Left kidney (tissue), 2 donors: ENCODE results near the gene TK2. TPM values are rescaled to one million over a fixed set of nuclear protein-coding genes. Genes with fewer than 3 reads are reported as not detected.
"Not testable (repeated sequence)": the region's sequence is repeated elsewhere in the genome, so short reads cannot be mapped to it uniquely, and the experiment has no call there.

Experiments
- DNase-seq: peaks from one replicate; pipeline ENCODE4 v3.0.0-alpha.2; 2013
- polyA plus RNA-seq: library from polyadenylated mRNA; unstranded; fragments of 120-200 nt; gene quantifications from one replicate; pipeline ENCODE4 v1.2.1, GENCODE V29; 2013; ENCODE audit not compliant: insufficient read length

Gene TK2
- polyA plus RNA-seq, 1 donor = 41.8 TPM

- DNase-seq = no peak
These were observed 28.6 kb downstream of the TK2 start for GRCh38 chr16:66521252-66521713.

GRCh38 chr16:66520406-66521170 is 29.3 kb downstream of the TK2 start:
- no peak for DNase-seq

- DNase-seq = no peak
These were observed 30.2 kb downstream of the TK2 start for GRCh38 chr16:66519482-66520373.

GRCh38 chr16:66517586-66518263 is 32.2 kb downstream of the TK2 start:
- DNase-seq = no peak

GRCh38 chr16:66516808-66517585 is 32.9 kb downstream of the TK2 start:
- peak; percentile 73 for DNase-seq

GRCh38 chr16:66516509-66516807 is 33.5 kb downstream of the TK2 start:
- DNase-seq = no peak

GRCh38 chr16:66515596-66516508 is 34.1 kb downstream of the TK2 start:
- DNase-seq = no peak

GRCh38 chr16:66514980-66515595 is 34.8 kb downstream of the TK2 start:
- DNase-seq = not testable (repeated sequence)

GRCh38 chr16:66514391-66514790 is 35.5 kb downstream of the TK2 start:
- not testable (repeated sequence) for DNase-seq

- DNase-seq = no peak
These were observed 36.7 kb downstream of the TK2 start for GRCh38 chr16:66513111-66513723.

GRCh38 chr16:66512272-66513110 is 37.4 kb downstream of the TK2 start:
- no peak for DNase-seq

- no peak for DNase-seq
These were observed 38.2 kb downstream of the TK2 start for GRCh38 chr16:66511602-66512271.

- DNase-seq = no peak
These were observed 39.0 kb downstream of the TK2 start for GRCh38 chr16:66510711-66511601.

GRCh38 chr16:66510298-66510697 is 39.6 kb downstream of the TK2 start:
- DNase-seq = no peak

GRCh38 chr16:66509576-66509975 is 40.3 kb downstream of the TK2 start:
- DNase-seq = no peak

- DNase-seq = no peak
These were observed 40.9 kb downstream of the TK2 start for GRCh38 chr16:66508914-66509496.
